ENCODE results near the gene SPTBN5. TPM values are rescaled to one million over a fixed set of nuclear protein-coding genes. Genes with fewer than 3 reads are reported as not detected.

SPTBN5 gene
- total and polyA plus RNA-seq, 10 of the 15 experiments (the other 5 are each of a cell fraction or from before 2014, with no cell fraction given): under 0.01 to 0.18 (median 0.04) TPM; not detected in 4

DNA sequence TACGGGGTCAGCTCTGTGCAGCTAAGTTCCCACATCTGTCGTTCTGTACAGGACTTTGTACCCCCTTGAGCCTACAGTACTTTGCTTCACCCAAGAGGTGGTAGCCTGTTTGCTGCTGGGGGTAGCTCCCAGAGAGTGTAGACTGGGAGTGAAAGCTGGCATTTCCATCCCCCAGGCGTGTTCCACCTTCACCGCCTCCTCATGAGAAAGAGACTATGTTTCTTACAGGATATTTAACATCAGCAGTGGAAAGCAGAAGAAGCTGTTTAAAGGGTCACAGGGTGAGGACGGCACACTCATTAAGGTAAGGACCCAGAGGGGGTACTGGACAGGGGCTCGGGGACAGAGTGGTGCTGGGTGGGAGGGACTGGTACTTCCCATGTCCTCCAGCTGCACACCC lies 76.1 kb downstream of the SPTBN5 start:
- DNase-seq (ENCODE audit: low read depth, low spot score): no peak
- H3K4me2 ChIP-seq (ENCODE audit: control insufficient read depth, insufficient read depth): no peak overlapping the region
- RAD21 ChIA-PET (ENCODE audit: unreplicated experiment): no interaction called here
- no peaks in the 10 kb centered on the region for H3K79me2 ChIP-seq (ENCODE audit: control insufficient read depth, insufficient read depth, low read length)
- POLR2A ChIA-PET: no interaction called here
- BruUV-seq (replicated peaks): no TSS peak
- CTCF ChIA-PET: interaction anchor here (1.3 to 1.7 kb wide), 2 partner anchors 44 to 214 kb away, joined by 3 to 7 read pairs; partner anchors contain the start of gene MAPKBP1
- in situ Hi-C loops (cut with MboI): no loop called here
- no peak for TF ChIP-seq SIX5 (IDR thresholded peaks at IDR 0.05; ENCODE audit: low read depth, low read length, severe bottlenecking)
- no peak for TF ChIP-seq BACH1 (IDR thresholded peaks at IDR 0.05; ENCODE audit: borderline replicate concordance)
- no peak for TF ChIP-seq IKZF1 (conservative IDR thresholded peaks at IDR 0.05)
- no peaks in the 10 kb centered on the region for H3K27me3 ChIP-seq (replicated peaks in 1 of 2; ENCODE audit: control insufficient read depth in 2 of 2, insufficient read depth in 2 of 2, low read length in 1 of 2)
- H3K4me1 ChIP-seq (ENCODE audit: control insufficient read depth, insufficient read depth, low read length): no peaks in the 10 kb centered on the region
- no peak overlapping the region for H2AFZ ChIP-seq (ENCODE audit: control insufficient read depth, low read depth, low read length)
- no peak for ATAC-seq
- H3K9me3 ChIP-seq (replicated peaks; ENCODE audit: control insufficient read depth, insufficient read depth, low read length): no peaks in the 10 kb centered on the region
- SMC1A ChIA-PET (ENCODE audit: uncharacterized antibody, unreplicated experiment): interaction anchor here (1.6 kb wide), 1 partner anchor 44 kb away, joined by 6 read pairs; the partner anchor contains the start of gene MAPKBP1
- 99% methylated on average over 6 of the region's 6 CpGs for WGBS (ENCODE audit: insufficient coverage, insufficient replicate concordance, low lambda C conversion rate, missing lambda C conversion rate)
- intact Hi-C loops (cut with micrococcal nuclease; ENCODE audit: unreplicated experiment): loop anchor here (10.0 kb wide), 1 partner anchor 123 kb away; no protein-coding TSS in a partner anchor
- no peak overlapping the region for H3K9ac ChIP-seq (ENCODE audit: control insufficient read depth, insufficient read depth, low read length)
- no peak for FAIRE-seq
- peaks cover 3 to 16% of the 10 kb centered on the region in 2 experiments; a peak in 3 of 4 replicates for H3K36me3 ChIP-seq (ENCODE audit: control insufficient read depth in 2 of 2, insufficient read depth in 2 of 2, low read length in 1 of 2)
- H4K20me1 ChIP-seq (ENCODE audit: control insufficient read depth, insufficient read depth): no peaks in the 10 kb centered on the region
- H3K4me3 ChIP-seq: no peak overlapping the region
- H3K27ac ChIP-seq (ENCODE audit: control insufficient read depth, insufficient read depth): no peak overlapping the region

DNA sequence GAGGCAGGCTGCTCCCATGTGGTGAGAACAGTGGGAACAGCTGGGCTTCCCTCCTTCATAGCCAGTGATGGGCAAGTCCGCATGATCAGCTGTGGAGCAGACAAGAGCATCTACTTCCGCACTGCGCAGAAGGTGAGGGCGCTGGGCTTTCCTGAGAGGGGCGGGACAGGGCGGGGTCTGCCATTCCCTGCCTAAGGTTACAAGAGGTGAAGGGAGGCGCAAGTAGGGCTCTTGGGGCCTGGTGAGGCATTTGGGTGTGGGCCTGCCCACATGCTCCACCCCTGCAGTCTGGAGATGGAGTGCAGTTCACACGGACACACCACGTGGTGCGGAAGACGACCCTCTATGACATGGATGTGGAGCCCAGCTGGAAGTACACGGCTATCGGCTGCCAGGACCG lies 76.5 kb downstream of the SPTBN5 start:
- Histone ChIP-seq H3K9ac (ENCODE audit: control insufficient read depth, insufficient read depth, low read length) (no peak overlapping the region), H3K4me2 (ENCODE audit: control insufficient read depth, insufficient read depth) (no peak overlapping the region), H3K4me3 (no peak overlapping the region), H3K79me2 (ENCODE audit: control insufficient read depth, insufficient read depth, low read length) (no peaks in the 10 kb centered on the region), H3K9me3 (replicated peaks; ENCODE audit: control insufficient read depth, insufficient read depth, low read length) (no peaks in the 10 kb centered on the region), H4K20me1 (ENCODE audit: control insufficient read depth, insufficient read depth) (no peaks in the 10 kb centered on the region), H2AFZ (ENCODE audit: control insufficient read depth, low read depth, low read length) (no peak overlapping the region), H3K4me1 (ENCODE audit: control insufficient read depth, insufficient read depth, low read length) (no peaks in the 10 kb centered on the region), H3K27ac (ENCODE audit: control insufficient read depth, insufficient read depth) (no peak overlapping the region), H3K36me3 (ENCODE audit: control insufficient read depth in 2 of 2, insufficient read depth in 2 of 2, low read length in 1 of 2) (peaks cover 3 to 20% of the 10 kb centered on the region in 2 experiments; a peak in 3 of 4 replicates), H3K27me3 (replicated peaks in 1 of 2; ENCODE audit: control insufficient read depth in 2 of 2, insufficient read depth in 2 of 2, low read length in 1 of 2) (no peaks in the 10 kb centered on the region)
- FAIRE-seq: no peak
- RAD21 ChIA-PET (ENCODE audit: unreplicated experiment): no interaction called here
- no peak for ATAC-seq
- CTCF ChIA-PET: interaction anchor here (1.3 to 1.7 kb wide), 2 partner anchors 44 to 213 kb away, joined by 3 to 7 read pairs; partner anchors contain the start of gene MAPKBP1
- POLR2A ChIA-PET: no interaction called here
- no TSS peak for BruUV-seq (replicated peaks)
- no peak for DNase-seq (ENCODE audit: low read depth, low spot score)
- no peak for TF ChIP-seq PML (IDR thresholded peaks at IDR 0.05; ENCODE audit: low read length)
- no peak for TF ChIP-seq POLR2AphosphoS5 (IDR thresholded peaks at IDR 0.05; ENCODE audit: low read length)
- TF ChIP-seq, protein P1, sequence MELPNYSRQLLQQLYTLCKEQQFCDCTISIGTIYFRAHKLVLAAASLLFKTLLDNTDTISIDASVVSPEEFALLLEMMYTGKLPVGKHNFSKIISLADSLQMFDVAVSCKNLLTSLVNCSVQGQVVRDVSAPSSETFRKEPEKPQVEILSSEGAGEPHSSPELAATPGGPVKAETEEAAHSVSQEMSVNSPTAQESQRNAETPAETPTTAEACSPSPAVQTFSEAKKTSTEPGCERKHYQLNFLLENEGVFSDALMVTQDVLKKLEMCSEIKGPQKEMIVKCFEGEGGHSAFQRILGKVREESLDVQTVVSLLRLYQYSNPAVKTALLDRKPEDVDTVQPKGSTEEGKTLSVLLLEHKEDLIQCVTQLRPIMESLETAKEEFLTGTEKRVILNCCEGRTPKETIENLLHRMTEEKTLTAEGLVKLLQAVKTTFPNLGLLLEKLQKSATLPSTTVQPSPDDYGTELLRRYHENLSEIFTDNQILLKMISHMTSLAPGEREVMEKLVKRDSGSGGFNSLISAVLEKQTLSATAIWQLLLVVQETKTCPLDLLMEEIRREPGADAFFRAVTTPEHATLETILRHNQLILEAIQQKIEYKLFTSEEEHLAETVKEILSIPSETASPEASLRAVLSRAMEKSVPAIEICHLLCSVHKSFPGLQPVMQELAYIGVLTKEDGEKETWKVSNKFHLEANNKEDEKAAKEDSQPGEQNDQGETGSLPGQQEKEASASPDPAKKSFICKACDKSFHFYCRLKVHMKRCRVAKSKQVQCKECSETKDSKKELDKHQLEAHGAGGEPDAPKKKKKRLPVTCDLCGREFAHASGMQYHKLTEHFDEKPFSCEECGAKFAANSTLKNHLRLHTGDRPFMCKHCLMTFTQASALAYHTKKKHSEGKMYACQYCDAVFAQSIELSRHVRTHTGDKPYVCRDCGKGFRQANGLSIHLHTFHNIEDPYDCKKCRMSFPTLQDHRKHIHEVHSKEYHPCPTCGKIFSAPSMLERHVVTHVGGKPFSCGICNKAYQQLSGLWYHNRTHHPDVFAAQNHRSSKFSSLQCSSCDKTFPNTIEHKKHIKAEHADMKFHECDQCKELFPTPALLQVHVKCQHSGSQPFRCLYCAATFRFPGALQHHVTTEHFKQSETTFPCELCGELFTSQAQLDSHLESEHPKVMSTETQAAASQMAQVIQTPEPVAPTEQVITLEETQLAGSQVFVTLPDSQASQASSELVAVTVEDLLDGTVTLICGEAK (IDR thresholded peaks at IDR 0.05; ENCODE audit: borderline replicate concordance): no peak
- no peak for TF ChIP-seq GABPA (IDR thresholded peaks at IDR 0.05; ENCODE audit: low read depth)
- TF ChIP-seq FOS (IDR thresholded peaks at IDR 0.05; ENCODE audit: borderline replicate concordance, extremely low read depth, insufficient read length): no peak
- TF ChIP-seq PAX5 (IDR thresholded peaks at IDR 0.05; ENCODE audit: borderline replicate concordance, low read depth, low read length): no peak
- intact Hi-C loops (cut with micrococcal nuclease; ENCODE audit: unreplicated experiment): loop anchor here (10.0 kb wide), 1 partner anchor 123 kb away; no protein-coding TSS in a partner anchor
- WGBS (ENCODE audit: insufficient coverage, insufficient replicate concordance, low lambda C conversion rate, missing lambda C conversion rate): 94% methylated on average over 14 of the region's 14 CpGs
- SMC1A ChIA-PET (ENCODE audit: uncharacterized antibody, unreplicated experiment): interaction anchor here (1.6 kb wide), 1 partner anchor 44 kb away, joined by 6 read pairs; the partner anchor contains the start of gene MAPKBP1
- in situ Hi-C loops (cut with MboI): no loop called here

All from GM12878 (cell line).